NCI-H187 (cell line): ENCODE results near the gene ELP2.

Experiments used
- DNase-seq, 2 experiments: peaks; one replicate each; lab custom pipeline; 2025; lab: John Stamatoyannopoulos, UW

The ELP2 gene

GRCh38 chr18:36120297-36120696 is 9.4 kb upstream of the ELP2 start:
- DNase-seq: no peak

GRCh38 chr18:36124841-36125240 is 4.9 kb upstream of the ELP2 start:
- DNase-seq: no peak

GRCh38 chr18:36126668-36127067 is 3.0 kb upstream of the ELP2 start:
- no peak for DNase-seq

GRCh38 chr18:36127836-36128529 is 1.7 kb upstream of the ELP2 start:
- no peak for DNase-seq

GRCh38 chr18:36128530-36128870 is 1.2 kb upstream of the ELP2 start:
- DNase-seq: peak in 1 of 2 experiments; percentile 27

- no peak for DNase-seq
These were observed 796 bp upstream of the ELP2 start for GRCh38 chr18:36128907-36129299.

- DNase-seq: no peak
These were observed 536 bp downstream of the ELP2 start for GRCh38 chr18:36130039-36130831.

GRCh38 chr18:36130883-36131653 is 1.4 kb downstream of the ELP2 start:
- no peak for DNase-seq

GRCh38 chr18:36131692-36132483 is 2.2 kb downstream of the ELP2 start:
- DNase-seq: no peak

GRCh38 chr18:36132756-36133155 is 3.1 kb downstream of the ELP2 start:
- no peak for DNase-seq

- no peak for DNase-seq
These were observed 5.6 kb downstream of the ELP2 start for GRCh38 chr18:36135264-36135663.

- DNase-seq: no peak
These were observed 9.5 kb downstream of the ELP2 start for GRCh38 chr18:36139245-36139644.

- DNase-seq: no peak
These were observed 11.9 kb downstream of the ELP2 start for GRCh38 chr18:36141576-36141975.

- DNase-seq: no peak
These were observed 13.1 kb downstream of the ELP2 start for GRCh38 chr18:36142751-36143150.

- no peak for DNase-seq
These were observed 13.7 kb downstream of the ELP2 start for GRCh38 chr18:36143391-36143790.

- no peak for DNase-seq
These were observed 20.0 kb downstream of the ELP2 start for GRCh38 chr18:36149514-36150289.

- no peak for DNase-seq
These were observed 23.1 kb downstream of the ELP2 start for GRCh38 chr18:36152781-36153180.

GRCh38 chr18:36153203-36153602 is 23.5 kb downstream of the ELP2 start:
- DNase-seq: no peak

- DNase-seq: no peak
These were observed 24.1 kb downstream of the ELP2 start for GRCh38 chr18:36153771-36154170.

GRCh38 chr18:36155851-36156757 is 26.4 kb downstream of the ELP2 start:
- no peak for DNase-seq
